DOHH2 (cell line): ENCODE measurements around the gene LRATD1.

ENCODE experiments used
- H3F3A ChIP-seq: fragments of 200-600 bp; sonication (generic), shearing (Covaris generic); 2 replicates; pipeline ENCODE4 v1.6.0; 2016; ENCODE audit warnings: antibody characterized with exemption, mild to moderate bottlenecking; ENCODE audit not compliant: control insufficient read depth, insufficient read depth
- H3K27ac ChIP-seq: fragments of 200-600 bp; sonication (generic); 2 replicates; pipeline ENCODE4 v1.5.1; 2014; ENCODE audit warnings: low read depth, mild to moderate bottlenecking, low read length, moderate library complexity
- H3K27me3 ChIP-seq: fragments of 200-600 bp; sonication (generic); 2 replicates; pipeline ENCODE4 v1.6.1; 2014; ENCODE audit warnings: mild to moderate bottlenecking, low read length, mixed read lengths; ENCODE audit not compliant: control insufficient read depth
- H3K36me3 ChIP-seq: fragments of 200-600 bp; sonication (generic); 2 replicates; pipeline ENCODE4 v1.6.1; 2014; ENCODE audit warnings: mild to moderate bottlenecking, low read length, moderate library complexity, mixed read lengths; ENCODE audit not compliant: control insufficient read depth
- H3K4me1 ChIP-seq: fragments of 200-600 bp; sonication (generic); 2 replicates; pipeline ENCODE4 v1.6.1; 2014; ENCODE audit warnings: mild to moderate bottlenecking, low read length, mixed read lengths; ENCODE audit not compliant: control insufficient read depth
- H3K4me2 ChIP-seq: fragments of 200-600 bp; sonication (generic); 2 replicates; pipeline ENCODE4 v1.6.0; 2014; ENCODE audit warnings: mild to moderate bottlenecking, low read length, moderate library complexity
- H3K4me3 ChIP-seq: fragments of 200-600 bp; sonication (generic); 2 replicates; pipeline ENCODE4 v1.5.1; 2014; ENCODE audit warnings: mild to moderate bottlenecking, low read length, mixed read lengths
- H3K79me2 ChIP-seq: fragments of 200-600 bp; sonication (generic); 2 replicates; pipeline ENCODE4 v1.6.1; 2014; ENCODE audit warnings: mild to moderate bottlenecking, low read length, mixed read lengths; ENCODE audit not compliant: control insufficient read depth
- H3K9me2 ChIP-seq: fragments of 200-600 bp; sonication (generic); replicated peaks from 2 replicates; pipeline ENCODE4 v1.6.1; 2014; ENCODE audit warnings: mild to moderate bottlenecking, low read length, mixed read lengths; ENCODE audit not compliant: control insufficient read depth
- H3K9me3 ChIP-seq: fragments of 200-600 bp; sonication (generic); 2 replicates; pipeline ENCODE4 v1.6.1; 2014; ENCODE audit warnings: antibody characterized with exemption, low read length, mixed read lengths; ENCODE audit not compliant: control insufficient read depth, insufficient read depth
- H4K20me1 ChIP-seq: fragments of 200-600 bp; sonication (generic); 2 replicates; pipeline ENCODE4 v1.6.0; 2014; ENCODE audit warnings: low read depth, mild to moderate bottlenecking, antibody characterized with exemption, low read length, moderate library complexity; ENCODE audit not compliant: control insufficient read depth, insufficient read depth
- CTCF ChIP-seq: fragments of 200-600 bp; sonication (generic); IDR thresholded peaks from one replicate; pipeline ENCODE4 v1.5.1; 2014; ENCODE audit warnings: antibody characterized with exemption, mild to moderate bottlenecking, low read depth, low read length; ENCODE audit not compliant: poor library complexity, severe bottlenecking
- EZH2phosphoT487 ChIP-seq: fragments of 200-600 bp; sonication (generic); IDR thresholded peaks from 2 replicates; pipeline ENCODE4 v1.6.1; 2017; ENCODE audit warnings: borderline replicate concordance, mild to moderate bottlenecking, antibody characterized with exemption, low read length, moderate library complexity, mixed read lengths

The LRATD1 gene

GRCh38 chr2:14587119-14587518, 45.4 kb upstream of the LRATD1 start:
- Histone ChIP-seq H3K4me3 (no peak overlapping the region), H4K20me1 (no peaks in the 10 kb centered on the region), H3K9me2 (no peaks in the 10 kb centered on the region), H3K27ac (no peak overlapping the region), H3K9me3 (no peaks in the 10 kb centered on the region), H3K27me3 (no peaks in the 10 kb centered on the region), H3K4me2 (no peak overlapping the region), H3F3A (no peaks in the 10 kb centered on the region), H3K79me2 (no peaks in the 10 kb centered on the region), H3K4me1 (no peaks in the 10 kb centered on the region), H3K36me3 (no peaks in the 10 kb centered on the region)
- TF ChIP-seq EZH2phosphoT487 (no peak), CTCF (no peak)

- Histone ChIP-seq H3K4me1 (no peaks in the 10 kb centered on the region), H3F3A (no peaks in the 10 kb centered on the region), H3K36me3 (no peaks in the 10 kb centered on the region), H3K9me3 (no peaks in the 10 kb centered on the region), H3K27ac (no peak overlapping the region), H4K20me1 (no peaks in the 10 kb centered on the region), H3K4me3 (no peak overlapping the region), H3K9me2 (no peaks in the 10 kb centered on the region), H3K4me2 (no peak overlapping the region), H3K27me3 (no peaks in the 10 kb centered on the region), H3K79me2 (no peaks in the 10 kb centered on the region)
- no peak for TF ChIP-seq EZH2phosphoT487
- no peak for TF ChIP-seq CTCF
Observed at GRCh38 chr2:14601156-14601770, 31.3 kb upstream of the LRATD1 start.

GRCh38 chr2:14602309-14602708, 30.2 kb upstream of the LRATD1 start:
- no peaks in the 10 kb centered on the region for H3K9me2 ChIP-seq
- TF ChIP-seq EZH2phosphoT487 = no peak
- TF ChIP-seq CTCF = no peak
- H3K36me3 ChIP-seq = no peaks in the 10 kb centered on the region
- H3K27ac ChIP-seq = no peak overlapping the region
- no peaks in the 10 kb centered on the region for H3K79me2 ChIP-seq
- no peaks in the 10 kb centered on the region for H3K27me3 ChIP-seq
- H3K4me3 ChIP-seq = no peak overlapping the region
- no peak overlapping the region for H3K4me2 ChIP-seq
- no peaks in the 10 kb centered on the region for H3K9me3 ChIP-seq
- no peaks in the 10 kb centered on the region for H3K4me1 ChIP-seq
- no peaks in the 10 kb centered on the region for H4K20me1 ChIP-seq
- no peaks in the 10 kb centered on the region for H3F3A ChIP-seq

- TF ChIP-seq EZH2phosphoT487 (no peak), CTCF (no peak)
Observed at GRCh38 chr2:14603676-14604075, 28.8 kb upstream of the LRATD1 start.

More at GRCh38 chr2:14603676-14604075, 28.8 kb upstream of the LRATD1 start:
- H3K9me3 ChIP-seq = no peaks in the 10 kb centered on the region
- no peak overlapping the region for H3K4me3 ChIP-seq
- no peaks in the 10 kb centered on the region for H3K79me2 ChIP-seq
- no peaks in the 10 kb centered on the region for H3F3A ChIP-seq
- no peaks in the 10 kb centered on the region for H3K36me3 ChIP-seq
- no peaks in the 10 kb centered on the region for H3K4me1 ChIP-seq
- no peaks in the 10 kb centered on the region for H4K20me1 ChIP-seq
- H3K9me2 ChIP-seq = no peaks in the 10 kb centered on the region
- no peaks in the 10 kb centered on the region for H3K27me3 ChIP-seq
- H3K4me2 ChIP-seq = no peak overlapping the region
- H3K27ac ChIP-seq = no peak overlapping the region
